ENCODE data around the gene CIRBP. TPM values are rescaled to one million over a fixed set of nuclear protein-coding genes. Genes with fewer than 3 reads are reported as not detected.
A peak's percentile ranks its signal among the peaks of the same experiment; 100 is the strongest.

Gene CIRBP
- total and polyA plus RNA-seq, 2 of the 13 experiments (the other 11 are each of a cell fraction or from before 2014, with no cell fraction given) = 133 to 140 TPM

DNA sequence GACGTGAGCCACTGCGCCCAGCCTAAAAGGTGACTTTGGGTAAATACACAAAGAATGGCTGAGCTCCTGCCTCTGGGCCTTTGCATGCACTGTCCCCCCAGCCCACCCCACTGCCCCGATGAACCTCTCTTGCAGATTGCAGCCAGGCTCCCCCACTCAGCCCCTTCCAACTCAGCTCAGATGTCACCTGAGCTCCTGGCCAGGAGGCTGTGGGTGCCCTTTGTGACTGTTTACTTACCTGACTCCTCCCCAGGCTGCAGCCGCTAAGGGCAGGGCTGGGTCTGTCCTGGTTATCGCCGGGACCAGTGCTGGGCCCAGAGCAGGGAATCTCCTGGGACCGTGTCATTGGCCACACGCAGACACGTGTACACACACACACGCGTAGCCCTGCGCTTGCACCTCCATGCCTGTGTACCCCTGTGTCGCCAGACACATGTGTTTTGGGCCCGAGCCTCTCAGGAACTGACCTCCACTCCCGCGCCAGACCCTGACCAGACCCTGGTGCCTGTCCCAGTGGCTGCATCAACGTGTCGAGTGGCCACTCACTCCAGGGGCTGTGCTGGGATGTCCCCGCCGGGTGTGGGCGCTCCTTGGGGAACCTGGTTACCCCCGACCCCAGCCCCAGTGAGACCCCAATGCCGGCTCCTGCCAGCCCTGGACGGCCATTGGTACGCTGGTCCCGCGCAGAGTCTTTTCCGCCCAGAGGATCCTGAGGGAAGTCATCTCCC lies 35.2 kb downstream of the CIRBP start (continued):
- TF ChIP-seq, protein P1, sequence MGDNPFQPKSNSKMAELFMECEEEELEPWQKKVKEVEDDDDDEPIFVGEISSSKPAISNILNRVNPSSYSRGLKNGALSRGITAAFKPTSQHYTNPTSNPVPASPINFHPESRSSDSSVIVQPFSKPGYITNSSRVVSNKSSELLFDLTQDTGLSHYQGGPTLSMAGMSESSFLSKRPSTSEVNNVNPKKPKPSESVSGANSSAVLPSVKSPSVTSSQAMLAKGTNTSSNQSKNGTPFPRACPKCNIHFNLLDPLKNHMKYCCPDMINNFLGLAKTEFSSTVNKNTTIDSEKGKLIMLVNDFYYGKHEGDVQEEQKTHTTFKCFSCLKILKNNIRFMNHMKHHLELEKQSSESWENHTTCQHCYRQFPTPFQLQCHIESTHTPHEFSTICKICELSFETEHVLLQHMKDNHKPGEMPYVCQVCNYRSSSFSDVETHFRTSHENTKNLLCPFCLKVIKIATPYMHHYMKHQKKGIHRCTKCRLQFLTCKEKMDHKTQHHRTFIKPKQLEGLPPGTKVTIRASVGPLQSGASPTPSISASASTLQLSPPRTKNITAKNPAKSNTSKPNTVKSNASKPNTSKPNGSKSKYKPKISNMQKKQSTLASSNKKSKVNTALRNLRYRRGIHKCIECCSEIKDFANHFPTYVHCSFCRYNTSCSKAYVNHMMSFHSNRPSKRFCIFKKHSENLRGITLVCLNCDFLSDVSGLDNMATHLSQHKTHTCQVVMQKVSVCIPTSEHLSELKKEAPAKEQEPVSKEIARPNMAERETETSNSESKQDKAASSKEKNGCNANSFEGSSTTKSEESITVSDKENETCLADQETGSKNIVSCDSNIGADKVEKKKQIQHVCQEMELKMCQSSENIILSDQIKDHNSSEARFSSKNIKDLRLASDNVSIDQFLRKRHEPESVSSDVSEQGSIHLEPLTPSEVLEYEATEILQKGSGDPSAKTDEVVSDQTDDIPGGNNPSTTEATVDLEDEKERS (CRISPR knock-in tag; IDR thresholded peaks at IDR 0.05) = peak; percentile 26; the same call in 1 of the 2 replicates
- TF ChIP-seq RARG (CRISPR knock-in tag; IDR thresholded peaks at IDR 0.05; ENCODE audit: low read depth) = no peak
- TF ChIP-seq ZNF275 (CRISPR knock-in tag; IDR thresholded peaks at IDR 0.05; ENCODE audit: borderline replicate concordance) = no peak
- no peak for TF ChIP-seq CCAR2 (optimal IDR thresholded peaks at IDR 0.05; ENCODE audit: low read depth, low read length)
- no peak for TF ChIP-seq FLYWCH1 (CRISPR knock-in tag; IDR thresholded peaks at IDR 0.05)
- TF ChIP-seq JUNB (CRISPR knock-in tag; IDR thresholded peaks at IDR 0.05; ENCODE audit: borderline replicate concordance) = no peak
- TF ChIP-seq, protein P2, sequence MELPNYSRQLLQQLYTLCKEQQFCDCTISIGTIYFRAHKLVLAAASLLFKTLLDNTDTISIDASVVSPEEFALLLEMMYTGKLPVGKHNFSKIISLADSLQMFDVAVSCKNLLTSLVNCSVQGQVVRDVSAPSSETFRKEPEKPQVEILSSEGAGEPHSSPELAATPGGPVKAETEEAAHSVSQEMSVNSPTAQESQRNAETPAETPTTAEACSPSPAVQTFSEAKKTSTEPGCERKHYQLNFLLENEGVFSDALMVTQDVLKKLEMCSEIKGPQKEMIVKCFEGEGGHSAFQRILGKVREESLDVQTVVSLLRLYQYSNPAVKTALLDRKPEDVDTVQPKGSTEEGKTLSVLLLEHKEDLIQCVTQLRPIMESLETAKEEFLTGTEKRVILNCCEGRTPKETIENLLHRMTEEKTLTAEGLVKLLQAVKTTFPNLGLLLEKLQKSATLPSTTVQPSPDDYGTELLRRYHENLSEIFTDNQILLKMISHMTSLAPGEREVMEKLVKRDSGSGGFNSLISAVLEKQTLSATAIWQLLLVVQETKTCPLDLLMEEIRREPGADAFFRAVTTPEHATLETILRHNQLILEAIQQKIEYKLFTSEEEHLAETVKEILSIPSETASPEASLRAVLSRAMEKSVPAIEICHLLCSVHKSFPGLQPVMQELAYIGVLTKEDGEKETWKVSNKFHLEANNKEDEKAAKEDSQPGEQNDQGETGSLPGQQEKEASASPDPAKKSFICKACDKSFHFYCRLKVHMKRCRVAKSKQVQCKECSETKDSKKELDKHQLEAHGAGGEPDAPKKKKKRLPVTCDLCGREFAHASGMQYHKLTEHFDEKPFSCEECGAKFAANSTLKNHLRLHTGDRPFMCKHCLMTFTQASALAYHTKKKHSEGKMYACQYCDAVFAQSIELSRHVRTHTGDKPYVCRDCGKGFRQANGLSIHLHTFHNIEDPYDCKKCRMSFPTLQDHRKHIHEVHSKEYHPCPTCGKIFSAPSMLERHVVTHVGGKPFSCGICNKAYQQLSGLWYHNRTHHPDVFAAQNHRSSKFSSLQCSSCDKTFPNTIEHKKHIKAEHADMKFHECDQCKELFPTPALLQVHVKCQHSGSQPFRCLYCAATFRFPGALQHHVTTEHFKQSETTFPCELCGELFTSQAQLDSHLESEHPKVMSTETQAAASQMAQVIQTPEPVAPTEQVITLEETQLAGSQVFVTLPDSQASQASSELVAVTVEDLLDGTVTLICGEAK (IDR thresholded peaks at IDR 0.05) = no peak
- TF ChIP-seq, protein P2 (CRISPR knock-in tag; IDR thresholded peaks at IDR 0.05) = no peak
- no peak for TF ChIP-seq HOXA7 (CRISPR knock-in tag; IDR thresholded peaks at IDR 0.05)
- no peak for TF ChIP-seq U2AF2 (IDR thresholded peaks at IDR 0.05; ENCODE audit: low read depth, low read length)
- TF ChIP-seq SIX1 (CRISPR knock-in tag; IDR thresholded peaks at IDR 0.05; ENCODE audit: borderline replicate concordance) = peak; percentile 83
- TF ChIP-seq TRAFD1 (CRISPR knock-in tag; IDR thresholded peaks at IDR 0.05; ENCODE audit: borderline replicate concordance) = no peak
- no peak for TF ChIP-seq EZH2 (conservative IDR thresholded peaks at IDR 0.05; ENCODE audit: low read depth, low read length)
- TF ChIP-seq ATM (IDR thresholded peaks at IDR 0.05; ENCODE audit: borderline replicate concordance) = no peak

Data from HepG2 (cell line).